GF-D8 (cell line): ENCODE results near the gene TSHB.
"Not testable (repeated sequence)": the region's sequence is repeated elsewhere in the genome, so short reads cannot be mapped to it uniquely, and the experiment has no call there.

Experiments used
- DNase-seq: peaks from one replicate; lab custom pipeline; 2025; lab: John Stamatoyannopoulos, UW

Gene TSHB

DNA sequence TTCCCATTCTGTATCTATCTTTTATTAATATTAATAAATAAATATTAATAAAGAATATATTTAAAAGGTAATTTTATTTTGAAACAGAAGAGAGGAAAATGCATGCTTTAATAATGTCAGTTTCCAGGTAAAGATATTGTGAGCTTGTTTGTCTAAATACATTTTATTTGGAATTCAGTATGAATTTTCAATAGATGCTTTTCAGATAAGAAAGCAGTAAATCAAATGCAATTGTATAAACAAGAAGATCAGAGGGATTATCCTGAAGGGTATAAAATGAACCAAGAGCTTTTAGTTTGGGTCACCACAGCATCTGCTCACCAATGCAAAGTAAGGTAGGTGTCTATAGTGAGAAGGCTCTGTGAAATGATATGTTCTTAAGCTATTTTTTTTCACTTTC is at the start of gene TSHB:
Gene TSHB (plus strand): TSS at position 301 of the 400 bp plus-strand sequence. CDS start 3,537 bp downstream, outside the sequence.
- no peak for DNase-seq

DNA sequence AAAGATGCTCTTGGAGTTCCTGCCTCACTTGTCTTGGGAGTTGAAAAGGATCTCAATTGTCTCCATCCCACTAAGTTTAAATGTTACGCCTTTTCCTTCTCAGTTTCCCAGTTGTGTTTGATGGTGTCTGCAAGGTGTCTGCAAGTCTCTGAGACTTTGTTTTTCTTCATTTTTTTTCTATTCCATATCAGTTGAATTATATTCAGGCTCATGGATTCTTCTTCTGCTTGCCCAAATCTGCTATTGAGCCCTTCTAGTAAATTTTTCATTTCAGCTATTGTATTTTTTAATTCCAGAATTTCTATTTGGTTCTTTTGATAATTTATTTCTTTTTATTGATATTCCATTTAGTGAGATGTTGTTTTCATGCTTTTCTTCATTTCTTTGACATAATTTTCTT is 47.4 kb upstream of the TSHB start:
- DNase-seq, result no peak

DNA sequence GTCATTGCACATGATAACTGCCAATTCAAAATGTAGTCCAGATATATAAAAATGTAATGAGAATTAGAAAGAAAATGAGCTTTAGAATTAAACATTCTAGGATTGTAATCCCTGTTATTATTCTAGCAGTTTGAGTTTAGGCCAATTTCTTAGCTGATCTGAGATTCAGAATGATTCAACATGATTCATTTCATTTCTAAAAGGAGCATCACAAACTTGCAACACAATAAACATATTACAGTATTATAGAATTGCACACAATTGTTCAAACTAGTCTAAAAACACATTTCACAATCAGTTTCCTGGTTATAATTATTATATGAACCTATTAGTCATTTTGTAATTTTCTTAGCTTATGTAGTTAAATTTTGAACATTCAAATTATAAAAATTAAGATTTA is 43.3 kb upstream of the TSHB start:
- no peak for DNase-seq

DNA sequence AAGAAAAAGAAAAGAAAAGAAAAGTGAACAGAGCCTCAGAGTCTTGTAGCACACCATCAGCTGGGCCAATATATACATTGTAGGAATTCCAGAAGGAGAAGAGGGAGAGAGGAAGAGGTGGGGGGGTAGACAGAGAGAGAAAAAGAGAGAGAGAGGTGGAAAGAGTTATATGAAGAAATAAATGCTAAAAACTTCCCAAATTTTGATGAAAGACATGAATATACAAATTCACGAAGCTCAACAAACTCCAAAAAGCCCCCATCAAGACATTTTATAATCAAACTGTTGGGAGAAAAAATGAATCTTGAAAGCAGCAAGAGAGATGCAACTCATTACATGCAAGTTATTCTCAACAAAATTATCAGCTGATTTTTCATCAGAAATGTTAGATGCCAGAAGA is 41.5 kb upstream of the TSHB start:
- DNase-seq, result no peak

DNA sequence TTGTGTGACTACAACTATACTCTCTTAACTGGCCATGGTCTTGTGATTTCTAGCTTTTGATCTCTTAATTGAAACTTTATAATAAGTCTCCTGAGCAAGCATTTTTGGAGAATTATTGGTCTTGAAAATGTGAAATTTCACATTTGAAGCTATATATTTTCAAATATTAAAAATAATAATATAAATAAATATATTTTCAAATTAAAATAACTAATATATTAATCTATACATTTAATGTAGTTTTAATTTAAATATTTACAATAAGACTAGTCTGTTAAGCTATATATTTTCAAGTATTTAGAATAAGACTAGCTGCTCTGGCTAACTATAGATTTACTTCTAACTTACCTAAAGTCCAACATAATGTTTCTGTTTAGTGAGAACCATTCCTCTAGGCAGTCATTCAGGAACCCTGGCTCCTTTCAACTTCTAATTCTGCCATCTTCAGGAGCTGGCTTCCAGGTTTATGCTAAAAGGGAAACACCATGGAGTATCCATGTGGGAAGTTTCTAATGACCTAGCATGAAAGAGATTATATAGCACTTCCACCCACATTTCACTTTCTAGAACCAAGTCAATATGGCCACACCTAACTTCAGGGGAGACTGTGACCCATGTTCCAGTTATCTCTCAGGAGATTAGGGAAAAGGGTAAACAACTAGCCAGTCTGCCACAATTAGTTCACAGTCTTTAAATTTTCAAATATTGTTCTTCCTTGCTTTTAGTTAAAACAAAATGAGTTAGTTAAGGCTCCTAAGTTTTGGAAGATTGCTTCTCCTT is 31.9 kb upstream of the TSHB start:
- DNase-seq, result no peak

DNA sequence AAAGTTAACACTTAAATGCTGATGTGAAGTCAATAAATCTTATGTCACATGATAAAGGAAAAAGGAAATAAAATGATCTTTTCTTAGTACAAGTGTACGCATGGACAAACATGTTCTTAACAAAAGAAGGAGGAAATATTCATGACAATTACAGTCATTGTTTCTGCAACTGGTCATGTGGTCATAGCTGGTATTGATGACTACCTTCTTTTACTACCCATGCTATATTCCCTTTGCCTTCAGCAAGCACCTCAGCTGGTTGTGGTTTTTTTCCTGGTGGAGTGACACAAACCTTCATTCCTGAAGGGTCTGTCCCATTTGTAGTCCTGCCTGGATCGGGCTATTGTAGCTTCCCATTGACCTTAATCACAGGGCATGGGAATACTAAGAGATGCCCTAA is 23.4 kb upstream of the TSHB start:
- no peak for DNase-seq

DNA sequence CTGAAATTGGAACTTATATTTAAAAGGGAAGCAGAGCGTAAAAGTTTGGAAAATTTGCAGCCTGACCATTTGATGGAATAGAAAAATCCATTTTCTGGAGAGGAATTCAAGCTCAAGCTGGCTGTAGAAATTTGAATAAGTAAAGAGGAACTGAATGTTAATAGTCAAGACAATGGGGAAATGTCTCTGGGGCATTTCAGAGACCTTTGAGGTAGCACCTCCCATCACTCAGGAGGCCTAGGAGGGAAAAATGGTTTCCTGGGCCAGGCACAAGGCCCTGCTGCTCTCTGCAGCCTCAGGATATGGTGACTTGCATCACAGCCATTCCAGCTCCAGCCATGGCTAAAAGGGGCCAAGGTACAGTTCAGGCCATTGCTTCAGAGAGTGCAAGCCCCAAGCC is 17.6 kb upstream of the TSHB start:
- no peak for DNase-seq

DNA sequence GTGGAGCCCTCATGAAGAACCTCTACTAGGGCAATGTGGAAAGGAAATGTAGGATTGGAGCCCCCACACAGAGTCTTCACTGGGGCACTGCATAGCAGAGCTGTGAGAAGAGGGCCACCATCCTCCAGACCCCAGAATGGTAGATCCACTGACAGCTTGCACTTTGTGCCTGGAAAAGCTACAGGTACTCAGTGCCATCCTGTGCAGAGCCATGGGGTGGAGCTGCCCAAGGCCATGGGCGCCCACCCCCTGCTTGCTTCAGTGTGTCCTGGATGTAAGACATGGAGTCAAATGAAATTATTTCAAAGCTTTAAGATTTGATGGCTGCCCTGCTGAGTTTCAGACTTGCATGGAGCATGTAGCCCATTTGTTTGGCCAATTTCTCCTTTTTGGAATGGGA is 17.2 kb upstream of the TSHB start:
- DNase-seq, result no peak

DNA sequence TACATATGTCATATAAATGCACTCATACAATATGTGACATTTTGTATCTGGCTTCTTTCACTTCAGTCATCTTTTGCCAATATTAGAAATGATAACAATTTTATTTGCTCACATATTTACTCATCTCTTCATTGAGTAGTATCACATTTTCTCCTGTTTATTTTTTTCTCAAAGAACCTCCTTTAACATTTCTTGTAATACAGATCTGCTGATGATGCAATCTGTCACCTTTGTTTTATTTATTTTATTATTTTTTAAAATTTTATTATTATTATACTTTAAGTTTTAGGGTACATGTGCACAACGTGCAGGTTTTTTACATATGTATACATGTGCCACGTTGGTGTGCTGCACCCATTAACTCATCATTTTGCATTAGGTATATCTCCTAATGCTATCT is 15.8 kb upstream of the TSHB start:
- no peak for DNase-seq

DNA sequence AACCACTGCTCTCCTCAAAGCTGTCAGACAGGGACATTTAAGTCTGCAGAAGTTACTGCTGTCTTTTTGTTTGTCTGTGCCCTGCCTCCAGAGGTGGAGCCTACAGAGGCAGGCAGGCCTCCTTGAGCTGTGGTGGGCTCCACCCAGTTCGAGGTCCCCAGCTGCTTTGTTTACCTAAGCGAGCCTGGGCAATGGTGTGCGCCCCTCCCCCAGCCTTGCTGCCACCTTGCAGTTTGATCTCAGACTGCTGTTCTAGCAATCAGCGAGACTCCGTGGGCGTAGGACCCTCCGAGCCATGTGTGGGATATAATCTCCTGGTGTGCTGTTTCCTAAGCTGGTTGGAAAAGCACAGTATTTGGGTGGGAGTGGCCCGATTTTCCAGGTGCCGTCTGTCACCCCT is 10.1 kb upstream of the TSHB start:
- not testable (repeated sequence) for DNase-seq

DNA sequence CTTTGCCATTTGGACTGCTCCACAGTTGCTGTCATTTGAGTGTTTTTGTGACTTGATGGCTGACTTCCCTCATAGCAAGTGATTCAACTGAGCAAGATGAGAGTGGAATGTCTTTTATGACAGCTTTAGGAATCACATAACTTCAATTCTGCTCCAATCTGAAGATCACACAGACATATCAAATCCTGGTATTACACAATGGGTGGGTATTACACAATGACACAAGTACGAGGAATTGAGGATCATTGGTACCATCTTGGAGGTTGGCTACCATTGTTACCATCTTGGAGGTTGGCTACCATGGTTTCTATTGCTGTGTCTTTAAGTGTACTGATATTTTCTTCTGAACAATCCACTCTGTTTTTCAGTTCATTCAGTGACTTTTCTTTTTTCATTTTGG is 8.5 kb upstream of the TSHB start:
- DNase-seq, result no peak

DNA sequence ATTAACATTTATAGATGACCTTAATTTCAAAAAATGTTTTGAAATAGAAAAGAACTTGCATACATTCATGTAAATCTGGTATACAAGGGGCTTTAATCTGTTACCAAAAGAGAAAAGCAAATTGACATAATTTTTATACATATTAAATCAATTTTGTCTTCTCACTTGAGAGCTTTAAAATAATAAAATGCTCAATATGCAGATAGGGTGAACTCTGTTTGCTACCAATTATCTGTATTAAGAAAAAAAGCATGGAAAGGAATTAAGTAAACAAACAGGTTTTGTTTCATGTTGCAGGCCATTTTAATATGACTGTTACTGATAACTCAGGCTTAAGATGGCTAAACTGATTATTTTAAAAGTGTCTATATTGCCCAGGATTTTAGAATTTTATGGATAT is 6.0 kb upstream of the TSHB start:
- DNase-seq, result no peak

DNA sequence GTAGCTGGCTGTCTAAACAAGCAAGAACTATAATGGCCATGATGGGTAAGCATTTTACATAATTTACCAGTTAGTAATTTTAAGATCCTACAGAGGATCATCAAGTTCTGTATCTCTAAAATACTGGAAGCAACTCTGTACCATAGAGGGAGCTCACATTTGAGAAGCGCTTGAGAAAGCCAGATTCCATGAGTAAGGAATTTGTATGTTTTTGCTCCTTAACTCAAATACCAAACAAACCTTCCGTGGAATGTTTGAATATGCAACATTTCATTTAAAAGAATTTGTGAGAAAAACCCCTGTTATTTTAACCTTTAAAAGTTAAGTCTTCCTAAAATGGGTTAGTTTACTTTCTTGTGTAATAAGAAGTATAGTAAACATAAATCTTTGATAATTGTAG is 2.0 kb downstream of the TSHB start:
- no peak for DNase-seq

DNA sequence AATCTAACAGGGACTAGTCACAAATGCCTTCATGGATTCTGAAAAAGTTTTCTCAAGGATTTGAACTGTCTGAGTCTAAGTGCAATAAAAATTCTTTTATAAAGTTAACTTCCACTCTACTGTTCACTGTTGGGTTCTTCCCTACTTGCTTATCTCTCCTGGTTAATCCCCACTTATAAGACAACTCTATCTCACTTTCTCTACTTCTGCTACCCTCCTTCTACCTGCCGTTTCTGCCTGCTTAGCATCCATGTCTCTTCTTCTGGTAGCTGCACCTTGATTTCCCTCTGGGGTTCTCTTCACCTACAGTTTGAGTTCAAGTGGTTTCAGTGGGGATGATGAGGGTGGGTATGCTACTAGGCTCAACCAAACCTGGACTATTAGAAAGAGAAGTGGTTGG is 6.0 kb downstream of the TSHB start:
- no peak for DNase-seq

DNA sequence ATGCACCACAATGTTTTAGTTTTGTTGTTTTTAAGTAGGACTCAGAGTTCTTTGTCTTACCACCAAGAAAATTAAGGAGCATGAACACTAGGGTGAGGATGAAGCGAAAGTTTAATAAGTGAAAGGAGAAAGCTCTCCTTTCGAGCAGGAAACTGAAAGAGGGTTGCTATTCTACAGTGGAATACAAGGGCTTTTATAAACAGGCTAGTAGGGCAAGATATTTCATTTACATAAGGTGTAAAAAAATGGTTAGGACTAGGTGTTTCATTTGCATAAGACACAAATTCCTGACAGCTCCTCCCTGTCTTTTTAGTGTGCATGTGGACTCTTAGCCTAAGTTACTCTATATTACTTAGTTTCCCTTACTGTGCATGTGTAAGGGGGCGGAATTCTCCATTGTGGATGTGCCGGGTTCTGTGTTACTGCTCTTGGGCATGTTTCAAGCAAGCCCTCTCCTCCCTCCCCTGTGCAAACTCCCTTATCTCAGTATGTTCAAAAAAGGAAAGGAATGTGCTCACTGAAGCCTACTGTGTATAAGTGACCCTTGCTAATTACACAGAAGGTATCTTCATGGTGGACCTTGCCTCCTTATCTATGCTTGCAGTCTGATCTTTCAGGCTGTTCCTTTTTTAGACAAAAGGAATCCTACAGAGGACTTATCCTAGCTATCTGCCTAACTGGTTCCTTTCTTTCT is 7.3 kb downstream of the TSHB start:
- DNase-seq, result no peak

DNA sequence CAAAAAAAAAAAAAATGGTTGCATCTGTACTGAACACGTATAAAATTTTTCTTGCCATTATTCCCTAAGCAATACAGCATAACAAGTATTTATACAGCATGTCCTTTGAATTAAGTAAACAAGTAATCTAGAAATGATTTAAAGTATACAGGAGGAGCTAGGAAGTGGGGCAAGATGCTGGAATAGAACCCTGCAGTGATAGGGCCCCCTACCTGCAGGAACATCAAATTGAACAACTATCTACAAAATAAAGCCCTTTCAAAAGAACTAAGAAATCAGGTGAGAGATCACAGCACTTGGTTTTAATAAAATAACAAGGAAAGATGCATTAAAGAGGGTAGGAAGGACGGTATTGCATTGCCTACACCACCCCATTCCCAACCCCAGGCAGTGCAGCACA is 10.9 kb downstream of the TSHB start:
- DNase-seq, result no peak

DNA sequence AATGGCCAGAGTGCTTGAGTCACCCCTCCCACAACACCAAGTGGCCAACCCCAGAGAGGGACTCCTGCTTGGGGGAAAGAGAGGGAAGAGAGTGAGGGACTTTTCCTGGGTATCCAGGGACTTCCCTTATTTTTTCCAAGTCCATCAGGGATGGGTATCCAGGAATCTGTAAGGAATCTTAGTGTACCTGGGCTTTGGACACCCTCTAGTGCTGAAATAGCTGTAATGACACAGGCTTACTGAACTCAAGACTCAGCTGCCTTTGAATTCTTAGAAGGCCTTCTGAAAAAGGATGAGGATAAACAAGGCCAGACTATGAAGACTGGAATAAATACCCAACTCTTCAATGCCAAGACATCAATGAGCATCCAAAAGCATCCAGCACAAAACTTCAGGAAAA is 12.0 kb downstream of the TSHB start:
- DNase-seq, result no peak

DNA sequence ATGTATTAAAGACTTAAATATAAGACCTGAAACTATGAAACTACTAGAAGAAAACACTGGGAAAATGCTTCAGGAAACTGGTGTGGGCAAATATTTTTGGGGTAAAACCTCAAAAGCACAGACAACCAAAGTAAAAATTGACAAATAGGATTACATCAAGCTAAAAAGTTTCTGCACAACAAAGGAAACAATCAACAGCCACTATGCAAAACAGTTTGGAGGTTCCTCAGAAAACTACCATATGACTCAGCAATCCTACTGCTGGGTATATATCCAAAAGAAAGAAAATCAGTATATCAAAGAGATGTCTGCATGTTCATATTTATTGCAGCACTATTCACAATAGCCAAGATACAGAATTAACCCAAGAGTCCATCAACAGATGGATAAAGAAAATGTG is 17.1 kb downstream of the TSHB start:
- no peak for DNase-seq

DNA sequence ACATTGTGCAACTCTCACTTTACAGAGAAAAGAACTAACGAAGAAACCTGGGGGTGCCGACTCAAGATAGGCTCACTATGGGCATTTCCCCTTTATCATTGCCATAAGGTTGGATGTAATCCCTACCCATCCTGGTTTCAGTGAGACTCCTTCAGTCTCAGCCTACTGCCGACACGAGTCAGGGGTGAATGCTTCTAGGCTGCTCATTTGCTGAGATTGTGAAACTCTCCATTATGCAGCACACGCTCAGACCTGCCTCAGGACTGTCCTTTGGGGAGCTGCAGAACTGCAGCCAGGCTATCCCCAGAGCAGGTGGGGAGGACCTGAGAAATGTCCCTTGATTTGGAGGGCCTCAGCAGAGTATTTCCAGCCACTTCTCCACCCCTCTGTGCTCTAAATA is 22.2 kb downstream of the TSHB start:
- DNase-seq, result no peak

DNA sequence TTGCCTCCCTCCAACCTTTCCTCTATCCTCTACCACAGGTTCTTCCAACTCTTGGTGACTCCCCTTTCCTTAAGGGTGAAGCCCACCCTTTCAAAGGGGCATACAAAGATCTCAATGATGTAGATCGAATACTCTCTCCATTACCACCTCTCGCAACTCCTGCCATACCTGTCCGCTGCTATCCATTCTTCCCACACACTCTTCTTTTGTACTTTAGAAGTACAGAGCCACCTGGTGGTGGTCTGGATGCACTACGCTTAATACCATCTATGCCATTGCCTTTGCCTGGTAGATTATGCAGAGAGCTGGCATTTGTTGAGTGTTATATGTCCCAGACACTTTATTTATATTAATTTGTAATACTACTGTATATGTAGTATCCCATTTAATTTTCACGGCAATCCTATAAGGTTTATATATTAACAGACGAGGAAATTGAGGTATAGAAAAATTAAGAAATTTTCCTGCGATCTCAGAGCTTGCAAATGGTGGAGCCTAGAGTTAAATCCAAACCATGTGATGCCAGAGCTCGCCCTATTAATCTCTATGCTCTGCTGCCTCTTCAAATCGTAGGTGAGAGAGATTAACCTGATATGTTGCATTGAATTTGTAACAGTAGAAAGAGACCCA is 22.9 kb downstream of the TSHB start:
- DNase-seq, result no peak

DNA sequence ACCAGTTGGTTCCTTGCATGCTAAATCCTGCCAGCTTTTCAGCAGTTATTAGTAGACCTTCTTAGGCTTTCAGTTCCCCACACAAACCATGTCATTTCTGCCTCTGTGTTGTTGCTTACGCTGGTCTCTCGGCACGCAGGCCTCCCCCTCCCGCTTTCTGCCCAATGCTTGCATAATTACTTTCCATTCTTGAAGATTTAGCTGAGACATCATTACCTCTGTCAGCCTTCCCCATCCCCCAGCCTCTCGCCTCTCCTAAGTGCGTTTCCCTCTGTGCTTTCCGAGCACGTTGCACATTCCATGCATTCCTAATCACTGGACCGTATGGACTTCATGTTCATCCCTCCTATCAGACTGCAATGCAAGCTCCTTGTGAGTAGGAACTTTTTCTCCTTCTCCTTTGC is 26.8 kb downstream of the TSHB start:
- no peak for DNase-seq

DNA sequence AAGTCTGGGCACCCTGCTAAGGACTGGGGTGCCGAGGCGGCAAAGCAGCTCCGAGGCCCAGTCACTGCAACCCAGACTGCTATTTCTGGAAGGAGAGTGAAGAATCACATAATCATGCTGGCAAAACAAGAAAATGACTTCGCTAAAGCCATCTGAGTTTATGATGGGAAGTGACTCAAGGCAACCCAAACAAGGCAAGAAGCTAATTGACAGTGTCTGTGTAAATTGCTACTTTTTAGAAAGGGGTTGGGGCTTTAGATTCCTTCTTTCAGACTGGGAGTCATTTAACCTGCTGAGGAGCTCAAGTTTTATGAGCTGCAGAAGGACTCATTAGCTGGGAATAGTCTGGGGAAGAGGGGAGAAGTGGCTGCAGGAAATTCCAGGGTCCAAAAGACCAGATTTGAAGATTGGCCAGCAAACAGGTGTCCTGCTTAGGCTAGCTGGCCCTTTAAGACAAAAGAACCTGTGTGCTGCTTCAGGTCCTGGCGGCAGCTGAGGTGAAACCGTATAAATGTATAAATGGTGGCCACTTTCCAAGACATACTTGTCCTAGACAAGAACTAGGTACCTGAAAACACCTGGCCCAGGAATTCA is 28.1 kb downstream of the TSHB start:
- DNase-seq, result no peak

DNA sequence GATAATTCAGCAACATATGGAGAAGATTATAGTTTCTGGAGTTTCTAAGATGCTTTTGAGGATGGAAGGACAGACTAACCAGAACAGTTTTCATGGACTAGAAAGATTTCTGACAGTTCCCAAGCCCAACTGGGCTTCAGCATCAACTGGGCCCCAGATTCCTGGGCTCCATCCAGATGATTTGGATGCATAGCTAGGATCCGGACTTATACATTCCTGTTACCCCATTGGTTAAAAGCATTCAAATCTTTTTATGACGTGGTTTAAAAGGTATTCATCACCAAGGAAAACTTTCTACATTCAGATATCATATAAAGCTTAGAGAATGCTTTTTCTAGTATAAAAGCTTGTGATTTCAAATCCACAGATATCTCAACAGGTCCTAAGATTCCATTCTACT is 29.7 kb downstream of the TSHB start:
- DNase-seq, result no peak
